Measurements from ENCODE around the gene AP3B1. TPM values are rescaled to one million over a fixed set of nuclear protein-coding genes. Genes with fewer than 3 reads are reported as not detected.

The AP3B1 gene
- total and polyA plus RNA-seq, 2 donors from 2014 or later = 49.3 to 53.2 TPM

- FAIRE-seq (no peak), DNase-seq (no peak)
- H3K9me3 ChIP-seq (ENCODE audit: control insufficient read depth in 2 of 3, insufficient read depth in 1 of 3, low read length in 3 of 3) = no peaks in the 10 kb centered on the region
- no peak overlapping the region for H3K4me3 ChIP-seq (ENCODE audit: low read length in 3 of 3)
- no peak overlapping the region for H3K9ac ChIP-seq (ENCODE audit: low read length in 3 of 3)
- no peak overlapping the region for H3K27ac ChIP-seq (ENCODE audit: low read depth in 2 of 2, low read length in 2 of 2)
- no peaks in the 10 kb centered on the region for H3K36me3 ChIP-seq (ENCODE audit: control insufficient read depth in 2 of 3, insufficient read depth in 3 of 3, low read length in 3 of 3)
- intact Hi-C loops (cut with DNase I) = no loop called here
- no peak for TF ChIP-seq CTCF (IDR thresholded peaks at IDR 0.05; ENCODE audit: borderline replicate concordance, extremely low read depth, insufficient read depth)
- H3K4me1 ChIP-seq (ENCODE audit: control insufficient read depth in 2 of 3, insufficient read depth in 2 of 3, low read depth in 1 of 3, low read length in 3 of 3) = no peaks in the 10 kb centered on the region
- no peaks in the 10 kb centered on the region for H3K27me3 ChIP-seq (ENCODE audit: control insufficient read depth, insufficient read depth, low read length)
Observed at GRCh38 chr5:77985247-77985646, 309.3 kb downstream of the AP3B1 start.

GRCh38 chr5:77984587-77984986, 309.9 kb downstream of the AP3B1 start:
- FAIRE-seq (no peak), DNase-seq (peak in 4 of 5 donors; percentile 78 to 90 (median 82))
- H3K4me1 ChIP-seq (ENCODE audit: control insufficient read depth in 2 of 3, insufficient read depth in 2 of 3, low read depth in 1 of 3, low read length in 3 of 3) = no peaks in the 10 kb centered on the region
- H3K9ac ChIP-seq (ENCODE audit: low read length in 3 of 3) = no peak overlapping the region
- no peak overlapping the region for H3K4me3 ChIP-seq (ENCODE audit: low read length in 3 of 3)
- TF ChIP-seq CTCF (IDR thresholded peaks at IDR 0.05; ENCODE audit: borderline replicate concordance, extremely low read depth, insufficient read depth) = no peak
- no peaks in the 10 kb centered on the region for H3K27me3 ChIP-seq (ENCODE audit: control insufficient read depth, insufficient read depth, low read length)
- intact Hi-C loops (cut with DNase I) = no loop called here
- no peaks in the 10 kb centered on the region for H3K36me3 ChIP-seq (ENCODE audit: control insufficient read depth in 2 of 3, insufficient read depth in 3 of 3, low read length in 3 of 3)
- no peaks in the 10 kb centered on the region for H3K9me3 ChIP-seq (ENCODE audit: control insufficient read depth in 2 of 3, insufficient read depth in 1 of 3, low read length in 3 of 3)
- H3K27ac ChIP-seq (ENCODE audit: low read depth in 2 of 2, low read length in 2 of 2) = no peak overlapping the region

- TF ChIP-seq CTCF (IDR thresholded peaks at IDR 0.05; ENCODE audit: borderline replicate concordance, extremely low read depth, insufficient read depth) = no peak
- H3K4me3 ChIP-seq (ENCODE audit: low read length in 3 of 3) = no peak overlapping the region
- H3K27ac ChIP-seq (ENCODE audit: low read depth in 2 of 2, low read length in 2 of 2) = no peak overlapping the region
- DNase-seq (no peak), FAIRE-seq (no peak)
- H3K9ac ChIP-seq (ENCODE audit: low read length in 3 of 3) = no peak overlapping the region
- H3K36me3 ChIP-seq (ENCODE audit: control insufficient read depth in 2 of 3, insufficient read depth in 3 of 3, low read length in 3 of 3) = no peaks in the 10 kb centered on the region
- H3K27me3 ChIP-seq (ENCODE audit: control insufficient read depth, insufficient read depth, low read length) = no peaks in the 10 kb centered on the region
- no peaks in the 10 kb centered on the region for H3K4me1 ChIP-seq (ENCODE audit: control insufficient read depth in 2 of 3, insufficient read depth in 2 of 3, low read depth in 1 of 3, low read length in 3 of 3)
- intact Hi-C loops (cut with DNase I) = no loop called here
- no peaks in the 10 kb centered on the region for H3K9me3 ChIP-seq (ENCODE audit: control insufficient read depth in 2 of 3, insufficient read depth in 1 of 3, low read length in 3 of 3)
Observed at GRCh38 chr5:77983482-77984199, 310.9 kb downstream of the AP3B1 start.

- H3K27ac ChIP-seq (ENCODE audit: low read depth in 2 of 2, low read length in 2 of 2) = no peak overlapping the region
- no peak for FAIRE-seq
- H3K9me3 ChIP-seq (ENCODE audit: control insufficient read depth in 2 of 3, insufficient read depth in 1 of 3, low read length in 3 of 3) = no peaks in the 10 kb centered on the region
- H3K4me3 ChIP-seq (ENCODE audit: low read length in 3 of 3) = no peak overlapping the region
- intact Hi-C loops (cut with DNase I) = no loop called here
- H3K36me3 ChIP-seq (ENCODE audit: control insufficient read depth in 2 of 3, insufficient read depth in 3 of 3, low read length in 3 of 3) = no peaks in the 10 kb centered on the region
- no peak for TF ChIP-seq CTCF (IDR thresholded peaks at IDR 0.05; ENCODE audit: borderline replicate concordance, extremely low read depth, insufficient read depth)
- H3K27me3 ChIP-seq (ENCODE audit: control insufficient read depth, insufficient read depth, low read length) = no peaks in the 10 kb centered on the region
- H3K9ac ChIP-seq (ENCODE audit: low read length in 3 of 3) = no peak overlapping the region
- H3K4me1 ChIP-seq (ENCODE audit: control insufficient read depth in 2 of 3, insufficient read depth in 2 of 3, low read depth in 1 of 3, low read length in 3 of 3) = no peaks in the 10 kb centered on the region
- DNase-seq = no peak
Observed at GRCh38 chr5:77981820-77982219, 312.7 kb downstream of the AP3B1 start.
